ENCODE results near the gene ARPC1A.
"Not testable (repeated sequence)": the region's sequence is repeated elsewhere in the genome, so short reads cannot be mapped to it uniquely, and the experiment has no call there.

GRCh38 chr7:99387239-99387635 lies 61.5 kb downstream of the ARPC1A start:
- TF ChIP-seq CTCF, POLR2A, POLR2AphosphoS5, EP300 (IDR thresholded peaks at IDR 0.05): not testable (repeated sequence)

All from suprapubic skin (tissue), 4 donors.